Measurements from ENCODE around the gene STARD8. TPM values are rescaled to one million over a fixed set of nuclear protein-coding genes. Genes with fewer than 3 reads are reported as not detected.

The STARD8 gene
- total RNA-seq, 1 donor from 2014 or later: 1.7 TPM

DNA sequence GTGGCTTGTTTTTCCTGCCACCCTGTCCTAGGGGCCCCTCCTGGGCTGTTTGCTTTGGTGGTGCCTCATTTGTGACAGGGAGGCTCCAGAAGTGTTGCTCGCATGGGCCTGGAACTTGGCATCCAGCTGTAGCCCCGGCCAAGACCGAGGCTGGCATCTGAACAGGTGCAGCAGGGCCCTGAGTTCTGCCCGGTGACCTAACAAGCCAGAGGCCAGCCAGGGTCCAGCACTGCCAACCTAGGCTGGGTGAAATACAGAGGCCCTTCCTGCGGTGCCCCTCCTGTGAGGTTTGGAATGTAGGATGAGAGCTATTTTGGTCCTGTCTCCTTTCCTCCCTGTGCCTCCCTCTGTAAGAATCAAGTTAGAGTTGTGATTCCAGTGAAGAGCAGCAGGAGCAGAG, 58.5 kb downstream of the STARD8 start:
- Mint-ChIP-seq H3K36me3 (ENCODE audit: unreplicated experiment) (no peaks in the 10 kb centered on the region), H3K27me3 (ENCODE audit: unreplicated experiment) (no peaks in the 10 kb centered on the region), H3K27ac (ENCODE audit: unreplicated experiment) (no peak overlapping the region), H3K4me1 (ENCODE audit: unreplicated experiment) (no peaks in the 10 kb centered on the region), H3K4me3 (ENCODE audit: unreplicated experiment) (no peak overlapping the region), H3K9me3 (ENCODE audit: unreplicated experiment) (peaks cover 6% of the 10 kb centered on the region)
- TF ChIP-seq, protein P1, sequence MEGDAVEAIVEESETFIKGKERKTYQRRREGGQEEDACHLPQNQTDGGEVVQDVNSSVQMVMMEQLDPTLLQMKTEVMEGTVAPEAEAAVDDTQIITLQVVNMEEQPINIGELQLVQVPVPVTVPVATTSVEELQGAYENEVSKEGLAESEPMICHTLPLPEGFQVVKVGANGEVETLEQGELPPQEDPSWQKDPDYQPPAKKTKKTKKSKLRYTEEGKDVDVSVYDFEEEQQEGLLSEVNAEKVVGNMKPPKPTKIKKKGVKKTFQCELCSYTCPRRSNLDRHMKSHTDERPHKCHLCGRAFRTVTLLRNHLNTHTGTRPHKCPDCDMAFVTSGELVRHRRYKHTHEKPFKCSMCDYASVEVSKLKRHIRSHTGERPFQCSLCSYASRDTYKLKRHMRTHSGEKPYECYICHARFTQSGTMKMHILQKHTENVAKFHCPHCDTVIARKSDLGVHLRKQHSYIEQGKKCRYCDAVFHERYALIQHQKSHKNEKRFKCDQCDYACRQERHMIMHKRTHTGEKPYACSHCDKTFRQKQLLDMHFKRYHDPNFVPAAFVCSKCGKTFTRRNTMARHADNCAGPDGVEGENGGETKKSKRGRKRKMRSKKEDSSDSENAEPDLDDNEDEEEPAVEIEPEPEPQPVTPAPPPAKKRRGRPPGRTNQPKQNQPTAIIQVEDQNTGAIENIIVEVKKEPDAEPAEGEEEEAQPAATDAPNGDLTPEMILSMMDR (IDR thresholded peaks at IDR 0.05): no peak
- DNase-seq (ENCODE audit: extremely low spot score, unreplicated experiment): no peak

DNA sequence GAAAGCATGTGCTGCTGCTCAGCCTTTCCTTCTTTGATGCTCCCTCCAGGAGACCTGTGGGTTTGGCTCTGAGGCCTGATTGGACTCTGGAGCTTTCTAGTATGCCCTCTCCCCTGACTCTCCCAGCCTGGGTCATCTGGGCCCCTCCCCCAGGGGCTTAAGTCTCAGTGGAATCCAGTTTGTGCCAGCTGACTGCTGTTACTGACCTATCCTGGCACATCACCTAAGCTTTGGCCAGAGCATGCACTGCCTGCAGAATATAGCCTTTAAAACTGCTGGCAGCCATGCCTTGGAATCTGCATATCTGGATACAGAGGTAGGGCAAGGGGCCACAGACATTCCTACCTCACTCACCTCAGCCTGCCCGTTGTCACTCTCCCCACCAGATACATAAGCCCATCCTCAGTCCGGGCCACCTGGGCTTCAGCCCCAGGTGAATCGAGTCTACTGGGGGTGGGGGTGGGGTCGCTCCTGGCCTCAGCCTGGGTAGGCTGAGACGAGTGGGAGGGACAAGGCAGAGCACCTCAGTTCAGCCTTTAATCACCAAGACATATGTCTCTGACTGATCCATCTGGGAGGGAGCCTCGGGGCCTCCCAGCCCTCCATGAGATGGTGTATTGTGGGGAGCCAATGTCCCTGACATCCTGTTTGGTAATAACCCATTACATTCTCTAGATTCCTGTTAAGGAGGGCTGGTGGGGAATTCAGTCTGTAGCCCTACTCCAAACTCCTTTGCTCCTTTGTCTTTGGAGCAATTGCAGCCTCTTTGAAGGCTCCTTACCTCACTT, 61.2 kb downstream of the STARD8 start:
- H3K27me3 Mint-ChIP-seq (ENCODE audit: unreplicated experiment): no peaks in the 10 kb centered on the region
- H3K27ac Mint-ChIP-seq (ENCODE audit: unreplicated experiment): no peak overlapping the region
- H3K4me1 Mint-ChIP-seq (ENCODE audit: unreplicated experiment): peaks cover 2% of the 10 kb centered on the region
- no peak for DNase-seq (ENCODE audit: extremely low spot score, unreplicated experiment)
- peaks cover 6% of the 10 kb centered on the region for H3K9me3 Mint-ChIP-seq (ENCODE audit: unreplicated experiment)
- TF ChIP-seq, protein P1 (IDR thresholded peaks at IDR 0.05): no peak
- no peak overlapping the region for H3K4me3 Mint-ChIP-seq (ENCODE audit: unreplicated experiment)
- H3K36me3 Mint-ChIP-seq (ENCODE audit: unreplicated experiment): no peaks in the 10 kb centered on the region

GRCh38 chrX:68710870-68711576, 63.6 kb downstream of the STARD8 start:
- no peaks in the 10 kb centered on the region for H3K9me3 Mint-ChIP-seq (ENCODE audit: unreplicated experiment)
- peaks cover 2% of the 10 kb centered on the region for H3K4me1 Mint-ChIP-seq (ENCODE audit: unreplicated experiment)
- no peaks in the 10 kb centered on the region for H3K27me3 Mint-ChIP-seq (ENCODE audit: unreplicated experiment)
- H3K36me3 Mint-ChIP-seq (ENCODE audit: unreplicated experiment): no peaks in the 10 kb centered on the region
- no peak for DNase-seq (ENCODE audit: extremely low spot score, unreplicated experiment)
- no peak overlapping the region for H3K4me3 Mint-ChIP-seq (ENCODE audit: unreplicated experiment)
- H3K27ac Mint-ChIP-seq (ENCODE audit: unreplicated experiment): no peak overlapping the region
- TF ChIP-seq, protein P1 (IDR thresholded peaks at IDR 0.05): peak; percentile 65

DNA sequence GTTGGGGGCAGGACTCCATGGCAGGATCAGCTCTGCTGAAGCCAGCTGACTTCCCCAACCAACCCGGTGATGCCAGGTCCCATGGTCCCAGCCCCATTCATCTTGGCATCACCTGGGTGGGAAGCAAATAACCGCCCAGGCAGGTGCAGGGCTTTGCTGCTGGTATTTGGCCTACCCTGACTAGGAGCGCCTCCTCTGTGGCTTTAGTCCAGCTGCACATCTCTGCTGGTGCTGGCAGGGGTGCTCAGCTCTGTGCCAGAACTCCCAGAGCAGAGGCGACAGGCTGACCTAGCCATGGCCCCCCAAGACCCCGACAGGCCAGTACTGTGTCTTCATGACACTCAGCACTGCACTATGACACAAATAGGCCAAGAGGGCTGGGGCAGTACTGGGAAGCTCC, 64.4 kb downstream of the STARD8 start:
- Mint-ChIP-seq H3K9me3 (ENCODE audit: unreplicated experiment) (no peaks in the 10 kb centered on the region), H3K27me3 (ENCODE audit: unreplicated experiment) (no peaks in the 10 kb centered on the region), H3K27ac (ENCODE audit: unreplicated experiment) (no peak overlapping the region), H3K4me3 (ENCODE audit: unreplicated experiment) (no peak overlapping the region), H3K4me1 (ENCODE audit: unreplicated experiment) (peaks cover 2% of the 10 kb centered on the region), H3K36me3 (ENCODE audit: unreplicated experiment) (no peaks in the 10 kb centered on the region)
- no peak for DNase-seq (ENCODE audit: extremely low spot score, unreplicated experiment)
- TF ChIP-seq, protein P1 (IDR thresholded peaks at IDR 0.05): no peak

GRCh38 chrX:68714856-68715255, 67.4 kb downstream of the STARD8 start:
- DNase-seq (ENCODE audit: extremely low spot score, unreplicated experiment): no peak
- Mint-ChIP-seq H3K4me1 (ENCODE audit: unreplicated experiment) (peaks cover 2% of the 10 kb centered on the region), H3K27ac (ENCODE audit: unreplicated experiment) (no peak overlapping the region), H3K4me3 (ENCODE audit: unreplicated experiment) (no peak overlapping the region), H3K9me3 (ENCODE audit: unreplicated experiment) (no peaks in the 10 kb centered on the region), H3K36me3 (ENCODE audit: unreplicated experiment) (no peaks in the 10 kb centered on the region), H3K27me3 (ENCODE audit: unreplicated experiment) (no peaks in the 10 kb centered on the region)
- TF ChIP-seq, protein P1 (IDR thresholded peaks at IDR 0.05): no peak
